Fibroblast of skin of abdomen (primary cell): ENCODE data around the gene KDF1. TPM values are rescaled to one million over a fixed set of nuclear protein-coding genes. Genes with fewer than 3 reads are reported as not detected.
A peak's percentile ranks its signal among the peaks of the same experiment; 100 is the strongest.

ENCODE experiments used
- DNase-seq: peaks from one replicate; pipeline ENCODE4 v3.0.0-alpha.2; 2013
- polyA plus RNA-seq, 2 experiments: library from polyadenylated mRNA; unstranded; fragments of 120-200 nt; gene quantifications; one replicate each; pipeline ENCODE4 v1.2.1, GENCODE V29; 2013; ENCODE audit not compliant: insufficient read length in 2 of 2

KDF1 gene
- not detected for polyA plus RNA-seq (2013, experiment 1 of 2; ENCODE audit: insufficient read length)
- polyA plus RNA-seq (2013, experiment 2 of 2; ENCODE audit: insufficient read length): not detected

- no peak for DNase-seq
These were observed at the start of gene KDF1 for GRCh38 chr1:26959722-26960624. Gene KDF1 (minus strand): TSS chr1:26960468. CDS start chr1:26952380, 8,088 bp downstream.

GRCh38 chr1:27009601-27010197 is 49.4 kb upstream of the KDF1 start:
- DNase-seq: no peak

GRCh38 chr1:27007909-27008582 is 47.8 kb upstream of the KDF1 start:
- DNase-seq: no peak

- no peak for DNase-seq
These were observed 46.4 kb upstream of the KDF1 start for GRCh38 chr1:27006683-27007082.

- no peak for DNase-seq
These were observed 45.6 kb upstream of the KDF1 start for GRCh38 chr1:27005648-27006496.

GRCh38 chr1:27005166-27005530 is 44.9 kb upstream of the KDF1 start:
- DNase-seq: no peak

GRCh38 chr1:27004471-27005165 is 44.4 kb upstream of the KDF1 start:
- peak; percentile 62 for DNase-seq

- DNase-seq: no peak
These were observed 43.6 kb upstream of the KDF1 start for GRCh38 chr1:27003745-27004470.

- DNase-seq: no peak
These were observed 41.5 kb upstream of the KDF1 start for GRCh38 chr1:27001570-27002360.

- peak; percentile 78 for DNase-seq
These were observed 40.7 kb upstream of the KDF1 start for GRCh38 chr1:27000817-27001460.

- DNase-seq: no peak
These were observed 40.0 kb upstream of the KDF1 start for GRCh38 chr1:27000090-27000816.

GRCh38 chr1:26999440-26999987 is 39.2 kb upstream of the KDF1 start:
- DNase-seq: peak; percentile 100

GRCh38 chr1:26998429-26999300 is 38.4 kb upstream of the KDF1 start:
- peak; percentile 65 for DNase-seq

- DNase-seq: no peak
These were observed 36.4 kb upstream of the KDF1 start for GRCh38 chr1:26996665-26997064.

GRCh38 chr1:26996024-26996423 is 35.8 kb upstream of the KDF1 start:
- DNase-seq: peak; percentile 49

GRCh38 chr1:26994787-26995517 is 34.7 kb upstream of the KDF1 start:
- DNase-seq: no peak
